Stimulated activated effector memory CD8-positive, alpha-beta T cell treated with anti-CD3 and anti-CD28 coated beads, Interleukin-12 subunit alpha, Interleukin-12 subunit beta, amount 100 ng/mL, for 72 hours (primary cell): Measurements from ENCODE around the gene CLCN4.

Experiments used
- ATAC-seq: fragments of 150-1000 bp; cut with Tn5 transposase; 2 replicates; pipeline ENCODE4 v1.10.0; 2021
- DNase-seq, 2 donors: peaks; one replicate each; pipeline ENCODE4 v3.0.0; 2021 to 2022; ENCODE audit warnings: low spot score in 2 of 2
- H3K27ac Mint-ChIP-seq: one replicate; pipeline ENCODE4 v1.8.0; 2022; ENCODE audit warnings: mild to moderate bottlenecking, mixed read lengths
- H3K36me3 Mint-ChIP-seq: one replicate; pipeline ENCODE4 v1.8.0; 2022; ENCODE audit warnings: mild to moderate bottlenecking, mixed read lengths
- H3K4me1 Mint-ChIP-seq: one replicate; pipeline ENCODE4 v1.8.0; 2022; ENCODE audit warnings: mixed read lengths
- H3K4me3 Mint-ChIP-seq: one replicate; pipeline ENCODE4 v1.8.0; 2022; ENCODE audit warnings: mild to moderate bottlenecking, mixed read lengths
- H3K9me3 Mint-ChIP-seq: one replicate; pipeline ENCODE4 v1.8.0; 2022; ENCODE audit warnings: mixed read lengths

The CLCN4 gene

DNA sequence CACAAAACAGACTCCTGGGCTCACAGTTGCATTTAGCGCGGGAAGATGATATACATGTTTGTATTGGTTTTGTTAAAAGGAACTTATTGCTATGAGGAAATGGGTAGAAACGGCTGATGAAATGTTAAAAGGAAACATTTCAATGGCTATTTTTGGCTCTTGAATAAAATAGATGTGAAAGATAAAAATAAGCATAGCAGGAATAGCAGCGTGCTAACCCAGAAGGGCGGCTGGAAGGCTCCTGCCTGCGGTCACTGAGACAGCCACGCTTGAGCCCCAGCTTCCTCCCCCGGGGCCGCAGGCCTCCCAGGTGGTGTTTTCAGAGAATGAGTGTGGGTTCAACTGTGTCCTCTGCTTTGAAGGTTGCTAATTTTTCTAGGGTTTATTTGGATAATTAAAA lies 35.0 kb upstream of the CLCN4 start:
- DNase-seq, result no peak
- Mint-ChIP-seq H3K36me3 (peaks cover 74% of the 10 kb centered on the region), H3K9me3 (no peaks in the 10 kb centered on the region), H3K4me1 (peaks cover 33% of the 10 kb centered on the region), H3K27ac (peak overlapping the region; percentile 40), H3K4me3 (no peak overlapping the region)
- no peak for ATAC-seq

DNA sequence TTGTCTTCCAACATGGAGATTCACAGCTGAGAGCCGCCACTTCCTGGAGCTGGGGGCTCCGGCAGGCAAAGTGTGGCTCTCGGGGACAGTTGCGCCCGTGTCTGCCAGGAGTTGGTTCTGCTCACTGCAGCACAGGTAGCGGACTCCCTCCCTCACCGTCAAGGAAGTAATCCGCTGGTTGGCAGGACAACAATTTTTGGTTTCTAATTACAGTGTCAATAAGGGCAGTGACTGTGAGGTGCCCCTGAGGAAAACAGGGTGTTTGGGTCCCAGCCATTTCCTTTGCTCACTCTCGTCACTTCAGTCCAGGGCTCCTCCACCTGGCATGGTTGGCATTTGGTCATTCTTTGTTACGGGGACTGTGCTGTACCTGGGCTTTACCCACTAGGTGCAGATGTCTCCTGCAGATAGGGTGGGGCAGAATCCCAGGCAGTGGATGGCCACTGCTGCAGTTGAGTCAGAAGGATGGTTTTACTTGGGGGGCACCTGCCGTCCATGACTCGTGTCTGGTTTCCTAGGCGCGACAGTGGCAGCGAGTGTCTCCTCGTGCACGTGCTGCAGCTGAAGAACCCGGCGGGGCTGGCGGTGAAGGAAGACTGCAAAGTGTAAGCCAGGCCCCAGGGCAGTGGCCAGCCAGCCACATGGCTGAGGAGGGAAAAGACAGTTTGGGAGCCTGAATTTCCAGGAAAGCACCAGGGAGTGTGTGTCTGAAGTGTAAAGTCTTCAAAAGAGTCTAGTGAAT lies 32.1 kb upstream of the CLCN4 start:
- Mint-ChIP-seq H3K36me3 (peaks cover 72% of the 10 kb centered on the region), H3K27ac (peak overlapping the region; percentile 74), H3K4me3 (no peak overlapping the region), H3K4me1 (peaks cover 23% of the 10 kb centered on the region), H3K9me3 (no peaks in the 10 kb centered on the region)
- no peak for ATAC-seq
- DNase-seq, result no peak

DNA sequence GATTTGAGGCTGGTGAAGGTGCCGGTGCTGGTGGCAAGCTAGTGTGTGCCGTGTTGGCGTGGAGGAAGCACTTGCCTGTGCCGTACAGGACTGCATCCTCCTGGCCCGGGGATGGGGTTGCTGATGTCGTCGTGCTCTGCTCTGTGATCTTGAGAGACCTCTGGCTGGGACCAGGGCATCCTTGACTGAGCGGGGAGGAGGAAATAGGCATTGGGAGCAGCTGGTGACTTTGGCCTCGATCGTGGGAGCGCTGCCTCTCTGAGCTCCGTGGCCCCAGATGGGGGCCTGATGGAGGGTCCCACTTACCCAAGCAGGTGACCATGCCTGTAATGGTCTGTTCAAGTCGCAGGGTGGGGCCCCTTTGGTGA lies 31.5 kb upstream of the CLCN4 start:
- peaks cover 73% of the 10 kb centered on the region for H3K36me3 Mint-ChIP-seq

DNA sequence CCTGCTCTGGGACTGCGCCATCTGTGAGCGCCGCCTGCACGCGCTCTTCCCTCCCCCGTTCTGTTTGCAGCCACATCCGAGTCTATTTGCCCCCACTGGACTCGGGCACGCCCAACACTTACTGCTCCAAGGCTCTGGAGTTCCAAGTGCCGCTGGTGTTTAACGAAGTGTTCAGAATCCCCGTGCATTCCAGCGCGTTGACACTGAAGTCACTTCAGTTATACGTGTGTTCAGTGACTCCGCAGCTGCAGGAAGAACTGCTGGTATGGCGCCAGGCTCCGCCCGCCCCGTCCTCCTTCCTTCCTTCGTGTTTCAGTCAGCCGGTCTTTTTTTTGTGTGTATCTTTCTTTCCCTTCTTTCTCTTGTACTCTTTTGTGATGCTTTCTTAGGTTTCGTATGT lies 30.7 kb upstream of the CLCN4 start:
- Mint-ChIP-seq H3K9me3 (no peaks in the 10 kb centered on the region), H3K36me3 (peaks cover 73% of the 10 kb centered on the region), H3K4me1 (peaks cover 21% of the 10 kb centered on the region), H3K4me3 (no peak overlapping the region), H3K27ac (peak overlapping the region; percentile 40)
- DNase-seq (no peak), ATAC-seq (no peak)

More for the DNA sequence above, 31.5 kb upstream of the CLCN4 start:
- peaks cover 23% of the 10 kb centered on the region for H3K4me1 Mint-ChIP-seq
- DNase-seq (no peak), ATAC-seq (no peak)
- H3K27ac Mint-ChIP-seq, result peak overlapping the region; percentile 74
- H3K4me3 Mint-ChIP-seq, result no peak overlapping the region
- no peaks in the 10 kb centered on the region for H3K9me3 Mint-ChIP-seq

DNA sequence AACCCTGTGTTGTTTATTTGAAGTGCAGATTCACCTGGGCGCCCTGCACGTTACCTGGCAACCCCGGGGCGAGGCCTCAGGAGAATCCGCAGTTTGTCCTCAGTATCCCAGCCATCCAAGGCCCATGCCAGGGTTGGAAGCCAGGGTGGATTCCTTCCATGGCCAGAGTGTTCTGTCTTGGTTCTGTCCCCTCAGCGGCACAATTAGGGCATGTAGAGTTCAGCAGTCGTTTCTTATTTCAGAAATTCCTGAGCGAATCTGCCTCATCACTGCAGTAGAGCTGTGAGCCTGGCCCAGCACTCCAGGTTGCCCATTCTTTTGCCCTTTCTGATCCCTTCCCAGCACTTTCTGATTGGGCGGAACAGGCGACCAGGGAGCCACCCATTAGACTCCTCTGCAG lies 29.9 kb upstream of the CLCN4 start:
- Mint-ChIP-seq H3K4me3 (no peak overlapping the region), H3K9me3 (no peaks in the 10 kb centered on the region), H3K4me1 (peaks cover 13% of the 10 kb centered on the region), H3K36me3 (peaks cover 71% of the 10 kb centered on the region), H3K27ac (peak overlapping the region; percentile 40)
- no peak for ATAC-seq
- no peak for DNase-seq

DNA sequence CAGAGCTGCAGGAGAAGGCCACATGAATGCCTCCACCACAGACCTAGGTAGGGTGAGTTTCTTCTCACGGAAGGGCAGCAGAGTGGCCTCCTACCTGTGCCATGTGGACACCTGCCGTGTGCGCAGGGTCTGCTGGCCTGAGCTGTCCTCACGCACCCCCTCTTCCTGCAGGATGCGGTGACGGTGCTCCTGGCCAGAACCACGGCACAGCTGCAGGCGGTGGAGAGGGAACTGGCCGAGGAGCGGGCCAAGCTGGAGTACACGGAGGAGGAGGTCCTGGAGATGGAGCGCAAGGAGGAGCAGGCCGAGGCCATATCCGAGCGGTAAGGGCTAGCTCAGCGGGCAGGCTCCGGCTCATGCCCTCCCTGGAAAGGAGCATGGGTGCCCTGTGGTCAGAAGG lies 28.4 kb upstream of the CLCN4 start:
- Mint-ChIP-seq H3K27ac (no peak overlapping the region), H3K9me3 (no peaks in the 10 kb centered on the region), H3K4me3 (no peak overlapping the region), H3K4me1 (peaks cover 6% of the 10 kb centered on the region), H3K36me3 (peaks cover 81% of the 10 kb centered on the region)
- DNase-seq (no peak), ATAC-seq (no peak)

DNA sequence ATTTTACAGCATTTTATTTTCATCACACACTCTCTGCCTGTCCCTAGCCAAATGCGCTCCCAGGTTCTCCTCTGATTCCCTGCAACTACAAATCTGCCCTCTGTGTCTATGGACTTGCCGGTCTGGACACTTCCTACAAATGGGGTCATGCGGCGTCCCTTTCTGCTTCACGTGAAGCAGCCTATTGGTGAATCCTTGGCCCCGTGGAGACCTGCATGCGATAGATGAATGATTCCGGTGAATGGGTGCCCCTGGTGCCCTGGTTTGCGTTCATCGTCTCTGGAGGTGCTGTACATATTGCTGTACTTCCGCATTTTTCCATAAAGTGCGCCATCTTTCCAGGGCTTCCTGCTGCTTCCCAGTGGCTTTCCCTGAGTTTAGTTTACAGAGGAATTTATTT lies 27.5 kb upstream of the CLCN4 start:
- Mint-ChIP-seq H3K27ac (peak overlapping the region; percentile 43), H3K9me3 (no peaks in the 10 kb centered on the region), H3K36me3 (peaks cover 80% of the 10 kb centered on the region), H3K4me3 (no peak overlapping the region), H3K4me1 (peaks cover 6% of the 10 kb centered on the region)
- no peak for DNase-seq
- ATAC-seq, result no peak

DNA sequence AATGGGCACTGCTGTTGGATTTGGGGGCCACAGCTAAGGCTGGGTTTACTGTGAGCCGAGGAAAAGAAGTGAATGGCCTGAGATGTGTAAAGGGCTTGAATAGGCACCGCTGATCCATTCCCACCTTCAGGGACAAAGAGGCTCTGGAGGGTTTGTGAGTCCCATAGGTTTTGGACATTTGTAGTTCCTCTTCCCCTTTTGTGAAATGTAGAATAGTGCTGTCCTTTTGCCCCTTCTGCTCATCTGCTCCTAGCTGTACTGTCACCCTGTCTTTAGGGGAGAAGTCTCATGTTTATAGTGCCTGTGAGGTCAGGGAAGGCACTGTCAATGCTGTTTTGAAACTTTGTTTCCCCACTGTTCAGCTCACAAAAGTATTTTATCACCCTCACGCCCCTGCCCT lies 26.4 kb upstream of the CLCN4 start:
- Mint-ChIP-seq H3K36me3 (peaks cover 81% of the 10 kb centered on the region), H3K27ac (no peak overlapping the region), H3K4me1 (no peaks in the 10 kb centered on the region), H3K4me3 (no peak overlapping the region), H3K9me3 (no peaks in the 10 kb centered on the region)
- ATAC-seq, result no peak
- DNase-seq, result no peak

DNA sequence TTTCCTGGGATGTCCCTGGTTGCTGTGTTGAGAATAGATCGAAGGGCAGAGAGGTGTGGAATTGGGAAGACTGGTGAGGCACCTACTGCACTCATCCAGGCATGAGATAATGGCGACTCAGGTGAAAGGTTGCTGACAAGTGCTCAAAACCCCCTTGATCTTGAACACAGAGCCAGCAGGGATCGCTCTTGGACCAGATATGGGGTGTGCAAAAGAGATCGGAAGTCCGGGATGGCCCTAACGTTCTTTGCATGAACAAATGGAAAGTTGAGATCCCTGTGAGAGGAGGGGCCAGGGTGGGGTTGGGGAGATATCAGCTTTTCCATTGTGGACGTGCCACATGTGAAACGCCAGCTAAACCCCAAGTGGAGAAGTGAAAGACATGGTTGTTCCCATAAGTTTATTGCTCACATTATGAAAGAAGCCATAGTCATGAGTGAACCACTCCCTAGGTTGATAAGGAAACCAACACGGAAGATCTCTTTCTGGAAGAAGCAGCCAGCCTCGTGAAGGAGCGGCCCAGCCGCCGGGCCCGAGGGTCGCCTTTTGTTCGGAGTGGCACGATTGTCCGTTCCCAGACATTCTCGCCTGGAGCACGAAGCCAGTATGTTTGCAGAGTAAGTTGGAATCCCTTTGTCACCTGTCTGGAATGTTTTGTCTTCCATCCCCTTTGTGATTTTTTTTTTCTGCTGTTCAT lies 22.6 kb upstream of the CLCN4 start:
- no peaks in the 10 kb centered on the region for H3K9me3 Mint-ChIP-seq
- ATAC-seq (no peak), DNase-seq (no peak)
- no peaks in the 10 kb centered on the region for H3K4me1 Mint-ChIP-seq
- H3K4me3 Mint-ChIP-seq, result no peak overlapping the region
- H3K27ac Mint-ChIP-seq, result no peak overlapping the region
- peaks cover 91% of the 10 kb centered on the region for H3K36me3 Mint-ChIP-seq

DNA sequence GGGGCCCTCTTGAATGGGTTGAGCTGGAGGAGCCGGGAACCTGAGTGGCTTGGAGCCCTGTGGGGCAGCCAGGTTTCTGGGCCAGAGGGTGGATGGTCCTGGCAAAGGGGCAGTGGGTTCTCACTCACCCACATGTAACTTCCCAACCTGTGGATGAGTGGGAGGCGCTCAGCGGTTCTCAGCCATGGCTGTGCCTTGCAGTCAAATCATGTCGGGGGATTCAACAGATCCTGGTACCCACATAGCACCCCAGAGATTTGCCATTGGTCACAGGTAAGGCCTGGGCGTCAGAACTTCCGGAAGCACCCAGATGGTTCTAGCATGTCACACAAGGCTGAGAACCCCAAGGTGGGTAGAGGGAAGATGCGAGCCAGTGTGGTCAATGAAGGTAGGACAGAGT lies 21.9 kb upstream of the CLCN4 start:
- peaks cover 91% of the 10 kb centered on the region for H3K36me3 Mint-ChIP-seq
- ATAC-seq, result no peak

DNA sequence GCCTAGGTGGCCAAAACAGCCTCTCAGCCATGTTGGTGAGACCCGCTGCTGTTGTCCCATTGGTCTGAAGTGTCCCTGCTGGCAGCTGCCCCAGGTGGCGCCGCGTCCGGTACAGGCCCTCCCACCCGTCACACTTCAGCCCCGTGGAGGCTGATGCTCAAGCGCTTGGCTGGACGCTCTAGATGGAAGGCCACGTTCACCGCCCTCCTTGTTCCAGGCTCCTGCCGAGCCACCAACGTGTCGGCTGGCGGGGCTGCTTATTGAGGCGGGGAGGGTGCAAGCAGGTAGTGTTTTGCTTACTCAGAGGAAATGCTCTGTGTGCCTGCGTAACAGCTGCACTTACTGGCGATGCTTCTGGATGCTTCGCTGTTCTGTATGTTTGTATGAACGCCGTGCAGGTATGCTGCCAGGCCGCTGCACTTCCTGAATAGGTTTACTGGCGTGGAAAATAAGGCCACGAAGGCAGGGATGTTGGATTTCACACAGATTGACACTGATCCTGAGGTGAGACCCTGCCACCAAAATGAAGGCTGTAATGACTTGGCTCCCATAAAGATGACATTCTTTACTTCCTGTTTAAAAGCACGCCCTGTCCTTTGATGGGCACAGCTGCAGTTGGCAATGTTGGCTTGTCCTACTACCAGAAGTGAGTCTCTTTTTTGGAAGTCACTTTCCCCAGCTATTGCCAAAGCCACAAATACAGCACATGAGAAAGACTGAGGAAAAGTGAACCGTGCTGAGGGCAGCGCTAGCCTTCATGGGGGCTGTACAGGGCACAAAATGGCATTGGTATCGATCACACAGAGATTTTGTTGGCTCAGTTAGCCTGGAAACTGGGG lies 21.0 kb upstream of the CLCN4 start:
- no peak for DNase-seq
- H3K27ac Mint-ChIP-seq, result peak overlapping the region; percentile 43
- H3K9me3 Mint-ChIP-seq, result no peaks in the 10 kb centered on the region
- no peak for ATAC-seq
- H3K4me3 Mint-ChIP-seq, result no peak overlapping the region
- peaks cover 91% of the 10 kb centered on the region for H3K36me3 Mint-ChIP-seq
- no peaks in the 10 kb centered on the region for H3K4me1 Mint-ChIP-seq

More for the DNA sequence above, 21.9 kb upstream of the CLCN4 start:
- Mint-ChIP-seq H3K4me3 (no peak overlapping the region), H3K27ac (no peak overlapping the region), H3K4me1 (no peaks in the 10 kb centered on the region), H3K9me3 (no peaks in the 10 kb centered on the region)
- no peak for DNase-seq

DNA sequence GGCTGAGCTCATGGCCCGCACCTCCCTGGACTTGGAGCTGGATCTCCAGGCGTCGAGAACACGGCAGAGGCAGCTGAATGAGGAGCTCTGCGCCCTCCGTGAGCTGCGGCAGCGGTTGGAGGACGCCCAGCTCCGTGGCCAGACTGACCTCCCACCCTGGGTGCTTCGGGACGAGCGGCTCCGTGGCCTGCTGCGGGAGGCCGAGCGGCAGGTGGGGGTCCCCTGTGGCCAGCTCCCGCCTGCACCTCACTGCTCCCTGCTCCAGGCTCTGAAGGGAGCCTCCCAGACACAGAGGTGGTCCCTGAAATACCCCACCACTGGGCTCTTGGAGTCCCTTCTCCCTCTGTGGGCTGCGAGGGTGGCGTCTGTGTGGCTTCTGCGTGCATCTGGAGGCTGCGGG lies 18.0 kb upstream of the CLCN4 start:
- DNase-seq (no peak), ATAC-seq (no peak)
- Mint-ChIP-seq H3K4me1 (no peaks in the 10 kb centered on the region), H3K4me3 (no peak overlapping the region), H3K9me3 (no peaks in the 10 kb centered on the region), H3K27ac (no peak overlapping the region), H3K36me3 (peaks cover 94% of the 10 kb centered on the region)

DNA sequence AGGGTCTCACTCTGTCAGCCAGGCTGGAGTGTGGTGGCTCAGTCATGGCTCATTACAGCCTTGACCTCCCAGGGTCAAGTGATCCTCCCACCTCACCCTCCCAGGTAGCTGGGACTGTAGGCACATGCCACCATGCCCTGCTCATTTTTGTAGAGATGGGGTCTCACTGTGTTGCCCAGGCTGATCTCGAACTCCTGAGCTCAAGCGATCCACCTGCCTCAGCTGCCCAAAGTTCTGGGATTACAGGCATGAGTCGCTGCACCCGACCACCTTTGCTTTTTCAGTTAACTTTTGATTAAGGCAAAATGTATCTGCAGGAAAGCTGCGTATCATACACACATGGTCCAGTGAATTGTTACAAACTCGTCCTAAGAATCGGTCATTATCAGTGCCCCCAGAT lies 16.5 kb upstream of the CLCN4 start:
- Mint-ChIP-seq H3K4me3 (no peak overlapping the region), H3K27ac (no peak overlapping the region), H3K36me3 (peaks cover 93% of the 10 kb centered on the region), H3K4me1 (no peaks in the 10 kb centered on the region), H3K9me3 (no peaks in the 10 kb centered on the region)
- no peak for DNase-seq
- ATAC-seq, result no peak

DNA sequence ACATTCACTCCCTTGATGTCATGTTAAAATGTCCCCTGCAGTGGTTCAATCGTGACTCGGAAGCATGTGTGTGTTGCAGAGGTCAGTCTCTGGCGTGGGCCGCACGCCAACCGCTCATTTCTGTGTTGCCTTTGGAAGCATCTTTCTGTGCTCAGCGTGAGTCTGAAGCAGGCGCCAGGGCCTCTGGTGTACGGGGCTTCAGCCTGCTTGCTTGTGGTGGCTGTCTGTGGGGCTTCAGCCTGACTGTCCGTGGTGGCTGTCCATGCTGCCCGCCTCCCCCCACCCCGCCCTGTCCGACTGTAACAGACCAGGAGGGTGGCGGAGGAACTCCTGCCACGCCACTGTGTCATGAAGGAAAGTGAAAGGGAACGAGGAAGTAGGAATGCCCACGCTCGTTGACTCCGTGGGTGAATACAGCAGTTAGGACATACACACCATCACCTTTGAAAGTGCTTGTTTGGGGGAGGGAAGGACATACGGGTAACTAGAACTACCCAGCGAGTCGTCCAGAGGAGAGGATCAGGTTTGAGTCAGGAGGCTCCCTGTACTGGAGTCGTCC lies 14.7 kb upstream of the CLCN4 start:
- Mint-ChIP-seq H3K4me1 (no peaks in the 10 kb centered on the region), H3K9me3 (no peaks in the 10 kb centered on the region), H3K36me3 (peaks cover 89% of the 10 kb centered on the region), H3K27ac (no peak overlapping the region), H3K4me3 (no peak overlapping the region)
- DNase-seq (no peak), ATAC-seq (no peak)
